H1 (cell line): ENCODE results near the gene SCFD1. TPM values are rescaled to one million over a fixed set of nuclear protein-coding genes. Genes with fewer than 3 reads are reported as not detected.

ENCODE experiments used
- POLR2AphosphoS5 ChIP-seq: IDR thresholded peaks from 2 replicates; pipeline ENCODE4 v1.6.1; 2011; ENCODE audit warnings: low read depth, low read length
- SIRT6 ChIP-seq: IDR thresholded peaks from one replicate; pipeline ENCODE4 v1.7.1; 2012; ENCODE audit warnings: low read length, inconsistent platforms
- SIX5 ChIP-seq: IDR thresholded peaks from 2 replicates; pipeline ENCODE4 v1.6.1; 2011; ENCODE audit warnings: mild to moderate bottlenecking, low read depth, low read length
- TCF12 ChIP-seq: IDR thresholded peaks from 2 replicates; pipeline ENCODE4 v1.6.1; 2011; ENCODE audit warnings: low read depth, mild to moderate bottlenecking, low read length
- ZNF274 ChIP-seq: IDR thresholded peaks from 2 replicates; pipeline ENCODE4 v1.7.0; 2012; ENCODE audit warnings: low read length, borderline replicate concordance; ENCODE audit errors: extremely low read depth
- polyA plus RNA-seq, 7 experiments: library from polyadenylated mRNA; depleted of rRNA in 3 of 7; stranded (reverse) in 5 of 7; unstranded in 2 of 7; fragments of >200 nt in 5 of 7; fragments of 200-250 nt in 2 of 7; gene quantifications; 1 replicate in 5 of 7; 2 replicates in 1 of 7; 4 replicates in 1 of 7; pipeline versions ENCODE4 v1.2.1 to v1.2.3, GENCODE V29; 2011 to 2013; ENCODE audit warnings: missing spikeins in 2 of 7, mixed read lengths in 2 of 7
- total RNA-seq: library from RNA; stranded (reverse); fragmentation: NEBNext Ultra II Directional; extraction: Animal tissue kit (Norgen Biotek cat#: 25700); gene quantifications from 2 replicates; pipeline ENCODE4 v1.2.1, GENCODE V29; 2021

The SCFD1 gene
- total and polyA plus RNA-seq, 2 of the 8 experiments (the other 6 are each of a cell fraction or from before 2014, with no cell fraction given): 32.8 to 64.5 TPM

GRCh38 chr14:30638926-30639325 is 16.8 kb downstream of the SCFD1 start (continued):
- TF ChIP-seq ZNF274 (no peak), TCF12 (no peak), SIRT6 (no peak), POLR2AphosphoS5 (no peak), SIX5 (no peak)
